ENCODE results near the gene DCAF8L2. TPM values are rescaled to one million over a fixed set of nuclear protein-coding genes. Genes with fewer than 3 reads are reported as not detected.

Gene DCAF8L2
- total and polyA plus RNA-seq, 2 of the 13 experiments (the other 11 are each of a cell fraction or from before 2014, with no cell fraction given), result not detected

DNA sequence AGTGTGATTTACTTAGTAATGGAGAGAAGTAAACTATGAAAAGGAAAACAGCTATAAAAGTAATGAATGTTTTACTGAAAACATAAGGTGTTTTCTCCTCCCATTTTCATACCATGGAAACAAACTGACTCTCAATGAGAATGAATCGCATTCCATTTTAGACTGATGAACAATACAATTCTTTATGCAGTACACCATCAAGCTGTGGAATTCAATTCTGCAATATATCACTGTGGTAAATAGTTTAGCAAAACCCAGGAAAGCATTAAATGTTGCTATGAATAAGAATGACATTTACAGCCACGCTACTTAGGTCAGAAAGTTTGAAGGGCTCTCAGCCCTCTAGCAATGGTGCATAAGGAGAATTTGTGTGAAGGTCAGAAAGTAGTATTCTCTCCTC is 7.4 kb downstream of the DCAF8L2 start:
- no peak overlapping the region for H3K4me2 ChIP-seq (ENCODE audit: low read depth, low read length)
- no peaks in the 10 kb centered on the region for H3K36me3 ChIP-seq (replicated peaks in 1 of 2; ENCODE audit: control insufficient read depth in 1 of 2, insufficient read depth in 2 of 2, low read length in 2 of 2)
- no peak for ATAC-seq
- no peaks in the 10 kb centered on the region for H3K4me1 ChIP-seq (ENCODE audit: insufficient read depth, low read length)
- H3K79me2 ChIP-seq (ENCODE audit: insufficient read depth, low read length), result no peaks in the 10 kb centered on the region
- 47% methylated on average over 2 of the region's 2 CpGs for WGBS (ENCODE audit: low lambda C conversion rate)
- in situ Hi-C loops (cut with HindIII; ENCODE audit: extremely low pct_ligation_motif_present, low pct_unique_long_range_greater_than_20kb) (no loop called here), intact Hi-C loops (cut with micrococcal nuclease; ENCODE audit: unreplicated experiment) (no loop called here)
- no peak for DNase-seq (ENCODE audit: low spot score)
- CTCF ChIA-PET (ENCODE audit: low intra/inter-chr PET ratio, low total read pairs), result no interaction called here
- H3K9me3 ChIP-seq (ENCODE audit: low read length), result no peaks in the 10 kb centered on the region
- no peak overlapping the region for H2AFZ ChIP-seq (ENCODE audit: low read length)
- H3K9ac ChIP-seq (ENCODE audit: insufficient read depth, low read depth, low read length), result no peak overlapping the region
- POLR2A ChIA-PET, result no interaction called here
- BruUV-seq (replicated peaks), result no TSS peak
- H4K20me1 ChIP-seq (ENCODE audit: insufficient read depth, low read length), result no peaks in the 10 kb centered on the region
- H3K4me3 ChIP-seq (replicated peaks in 1 of 3; ENCODE audit: insufficient read depth in 1 of 3, low read depth in 2 of 3, low read length in 3 of 3), result no peak overlapping the region
- no peaks in the 10 kb centered on the region for H3K27me3 ChIP-seq (ENCODE audit: control insufficient read depth in 1 of 2, insufficient read depth in 2 of 2, low read length in 2 of 2)
- TF ChIP-seq ZNF143 (CRISPR knock-in tag; IDR thresholded peaks at IDR 0.05), result no peak
- TF ChIP-seq PHF8 (CRISPR knock-in tag; IDR thresholded peaks at IDR 0.05), result no peak
- TF ChIP-seq ZNF570 (CRISPR knock-in tag; IDR thresholded peaks at IDR 0.05; ENCODE audit: borderline replicate concordance), result no peak
- TF ChIP-seq ZNF460 (CRISPR knock-in tag; IDR thresholded peaks at IDR 0.05; ENCODE audit: borderline replicate concordance), result no peak
- TF ChIP-seq ZNF331 (CRISPR knock-in tag; IDR thresholded peaks at IDR 0.05), result no peak
- FAIRE-seq, result no peak
- H3K27ac ChIP-seq (ENCODE audit: extremely low read length, insufficient read depth, low read length), result no peak overlapping the region

DNA sequence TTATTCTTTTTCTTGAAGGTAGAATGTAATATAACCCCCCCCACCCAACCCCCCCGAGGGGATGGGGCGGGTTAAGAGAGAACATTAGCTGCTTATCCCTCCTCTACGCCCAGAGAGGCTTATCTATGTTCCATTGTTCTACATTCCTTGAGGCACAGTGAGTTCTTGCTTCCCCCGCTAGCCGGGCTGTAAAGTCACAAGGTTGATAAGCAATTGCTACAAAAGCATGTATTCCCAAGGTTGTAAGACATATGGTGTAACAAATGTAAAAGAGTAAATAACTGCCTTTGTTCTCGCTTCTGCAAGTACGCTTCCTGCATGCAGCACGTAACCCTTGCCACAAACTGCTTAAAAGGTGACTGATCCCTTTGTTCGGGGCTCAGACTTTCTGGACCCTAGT is 8.2 kb downstream of the DCAF8L2 start:
- Histone ChIP-seq H3K4me3 (replicated peaks in 1 of 3; ENCODE audit: insufficient read depth in 1 of 3, low read depth in 2 of 3, low read length in 3 of 3) (no peak overlapping the region), H3K9me3 (ENCODE audit: low read length) (no peaks in the 10 kb centered on the region), H3K79me2 (ENCODE audit: insufficient read depth, low read length) (no peaks in the 10 kb centered on the region), H3K36me3 (replicated peaks in 1 of 2; ENCODE audit: control insufficient read depth in 1 of 2, insufficient read depth in 2 of 2, low read length in 2 of 2) (no peaks in the 10 kb centered on the region), H3K4me1 (ENCODE audit: insufficient read depth, low read length) (no peaks in the 10 kb centered on the region), H4K20me1 (ENCODE audit: insufficient read depth, low read length) (no peaks in the 10 kb centered on the region), H3K27ac (ENCODE audit: extremely low read length, insufficient read depth, low read length) (no peak overlapping the region), H3K9ac (ENCODE audit: insufficient read depth, low read depth, low read length) (no peak overlapping the region), H2AFZ (ENCODE audit: low read length) (no peak overlapping the region), H3K4me2 (ENCODE audit: low read depth, low read length) (0 out of 2 replicates have a peak overlapping the region, but pooled peaks have one; percentile 7), H3K27me3 (ENCODE audit: control insufficient read depth in 1 of 2, insufficient read depth in 2 of 2, low read length in 2 of 2) (no peaks in the 10 kb centered on the region)
- 0% methylated on average over 7 of the region's 9 CpGs for WGBS (ENCODE audit: low lambda C conversion rate)
- intact Hi-C loops (cut with micrococcal nuclease; ENCODE audit: unreplicated experiment), result no loop called here
- ChIA-PET CTCF (ENCODE audit: low intra/inter-chr PET ratio, low total read pairs) (no interaction called here), POLR2A (no interaction called here)
- DNase-seq (ENCODE audit: low spot score) (peak; percentile 52), FAIRE-seq (no peak), ATAC-seq (peak; percentile 28; the same call in 1 of the 3 replicates)
- in situ Hi-C loops (cut with HindIII; ENCODE audit: extremely low pct_ligation_motif_present, low pct_unique_long_range_greater_than_20kb), result no loop called here
- BruUV-seq (replicated peaks), result no TSS peak
- TF ChIP-seq ZNF354B (CRISPR knock-in tag; IDR thresholded peaks at IDR 0.05) (no peak), SOX5 (CRISPR knock-in tag; IDR thresholded peaks at IDR 0.05; ENCODE audit: borderline replicate concordance) (peak; percentile 71; the same call in 1 of the 2 replicates), GPN1 (CRISPR knock-in tag; IDR thresholded peaks at IDR 0.05; ENCODE audit: borderline replicate concordance) (no peak), SOX13 (IDR thresholded peaks at IDR 0.05) (peak; percentile 47; the same call in 1 of the 2 replicates), SOX13 (CRISPR knock-in tag; conservative IDR thresholded peaks at IDR 0.05 in 1 of 2, IDR thresholded peaks at IDR 0.05 in 1 of 2) (peak in 1 of 2 experiments; percentile 81; a peak in 2 of 4 replicates), FOXA1 (IDR thresholded peaks at IDR 0.05) (no peak), FOXA1 (CRISPR knock-in tag; IDR thresholded peaks at IDR 0.05) (0 out of 2 replicates have a peak, but pooled peaks have one; percentile 25)
- TF ChIP-seq, protein P1, sequence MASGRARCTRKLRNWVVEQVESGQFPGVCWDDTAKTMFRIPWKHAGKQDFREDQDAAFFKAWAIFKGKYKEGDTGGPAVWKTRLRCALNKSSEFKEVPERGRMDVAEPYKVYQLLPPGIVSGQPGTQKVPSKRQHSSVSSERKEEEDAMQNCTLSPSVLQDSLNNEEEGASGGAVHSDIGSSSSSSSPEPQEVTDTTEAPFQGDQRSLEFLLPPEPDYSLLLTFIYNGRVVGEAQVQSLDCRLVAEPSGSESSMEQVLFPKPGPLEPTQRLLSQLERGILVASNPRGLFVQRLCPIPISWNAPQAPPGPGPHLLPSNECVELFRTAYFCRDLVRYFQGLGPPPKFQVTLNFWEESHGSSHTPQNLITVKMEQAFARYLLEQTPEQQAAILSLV (CRISPR knock-in tag; IDR thresholded peaks at IDR 0.05; ENCODE audit: borderline replicate concordance), result no peak
- TF ChIP-seq, protein P2, sequence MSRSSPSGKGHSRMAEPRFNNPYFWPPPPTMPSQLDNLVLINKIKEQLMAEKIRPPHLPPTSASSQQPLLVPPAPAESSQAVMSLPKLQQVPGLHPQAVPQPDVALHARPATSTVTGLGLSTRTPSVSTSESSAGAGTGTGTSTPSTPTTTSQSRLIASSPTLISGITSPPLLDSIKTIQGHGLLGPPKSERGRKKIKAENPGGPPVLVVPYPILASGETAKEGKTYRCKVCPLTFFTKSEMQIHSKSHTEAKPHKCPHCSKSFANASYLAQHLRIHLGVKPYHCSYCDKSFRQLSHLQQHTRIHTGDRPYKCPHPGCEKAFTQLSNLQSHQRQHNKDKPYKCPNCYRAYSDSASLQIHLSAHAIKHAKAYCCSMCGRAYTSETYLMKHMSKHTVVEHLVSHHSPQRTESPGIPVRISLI (CRISPR knock-in tag; IDR thresholded peaks at IDR 0.05; ENCODE audit: borderline replicate concordance), result no peak
- TF ChIP-seq, protein P3, sequence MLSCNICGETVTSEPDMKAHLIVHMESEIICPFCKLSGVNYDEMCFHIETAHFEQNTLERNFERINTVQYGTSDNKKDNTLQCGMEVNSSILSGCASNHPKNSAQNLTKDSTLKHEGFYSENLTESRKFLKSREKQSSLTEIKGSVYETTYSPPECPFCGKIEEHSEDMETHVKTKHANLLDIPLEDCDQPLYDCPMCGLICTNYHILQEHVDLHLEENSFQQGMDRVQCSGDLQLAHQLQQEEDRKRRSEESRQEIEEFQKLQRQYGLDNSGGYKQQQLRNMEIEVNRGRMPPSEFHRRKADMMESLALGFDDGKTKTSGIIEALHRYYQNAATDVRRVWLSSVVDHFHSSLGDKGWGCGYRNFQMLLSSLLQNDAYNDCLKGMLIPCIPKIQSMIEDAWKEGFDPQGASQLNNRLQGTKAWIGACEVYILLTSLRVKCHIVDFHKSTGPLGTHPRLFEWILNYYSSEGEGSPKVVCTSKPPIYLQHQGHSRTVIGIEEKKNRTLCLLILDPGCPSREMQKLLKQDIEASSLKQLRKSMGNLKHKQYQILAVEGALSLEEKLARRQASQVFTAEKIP (CRISPR knock-in tag; IDR thresholded peaks at IDR 0.05; ENCODE audit: borderline replicate concordance), result no peak

Data from HepG2 (cell line).